ENCODE results near the gene UBE2E1. TPM values are rescaled to one million over a fixed set of nuclear protein-coding genes. Genes with fewer than 3 reads are reported as not detected.

UBE2E1 gene
- total and polyA plus RNA-seq, 4 donors, result 6.6 to 31.8 (median 25.4) TPM

DNA sequence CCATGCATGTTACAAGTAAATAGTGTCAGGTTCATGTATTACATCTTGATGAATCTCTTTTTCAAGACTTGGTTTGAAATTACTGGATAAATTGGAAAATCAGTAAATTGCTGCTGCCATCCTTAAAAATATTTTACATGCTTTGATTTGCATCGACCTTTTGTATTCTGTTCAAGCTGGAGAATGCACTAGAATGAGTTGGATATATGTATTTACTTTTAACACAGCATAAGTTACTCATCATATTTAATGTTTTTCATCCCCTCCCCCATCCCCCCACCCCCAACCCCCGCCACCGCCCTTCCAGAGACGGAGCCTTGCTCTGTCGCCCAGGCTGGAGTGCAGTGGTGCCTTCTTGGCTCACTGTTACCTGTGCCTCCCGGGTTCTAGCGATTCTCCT is 16.8 kb downstream of the UBE2E1 start (continued):
- TF ChIP-seq, protein P1, sequence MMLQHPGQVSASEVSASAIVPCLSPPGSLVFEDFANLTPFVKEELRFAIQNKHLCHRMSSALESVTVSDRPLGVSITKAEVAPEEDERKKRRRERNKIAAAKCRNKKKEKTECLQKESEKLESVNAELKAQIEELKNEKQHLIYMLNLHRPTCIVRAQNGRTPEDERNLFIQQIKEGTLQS (IDR thresholded peaks at IDR 0.05), result no peak
- no peak for TF ChIP-seq TAF1 (conservative IDR thresholded peaks at IDR 0.05)
- TF ChIP-seq, protein P2, sequence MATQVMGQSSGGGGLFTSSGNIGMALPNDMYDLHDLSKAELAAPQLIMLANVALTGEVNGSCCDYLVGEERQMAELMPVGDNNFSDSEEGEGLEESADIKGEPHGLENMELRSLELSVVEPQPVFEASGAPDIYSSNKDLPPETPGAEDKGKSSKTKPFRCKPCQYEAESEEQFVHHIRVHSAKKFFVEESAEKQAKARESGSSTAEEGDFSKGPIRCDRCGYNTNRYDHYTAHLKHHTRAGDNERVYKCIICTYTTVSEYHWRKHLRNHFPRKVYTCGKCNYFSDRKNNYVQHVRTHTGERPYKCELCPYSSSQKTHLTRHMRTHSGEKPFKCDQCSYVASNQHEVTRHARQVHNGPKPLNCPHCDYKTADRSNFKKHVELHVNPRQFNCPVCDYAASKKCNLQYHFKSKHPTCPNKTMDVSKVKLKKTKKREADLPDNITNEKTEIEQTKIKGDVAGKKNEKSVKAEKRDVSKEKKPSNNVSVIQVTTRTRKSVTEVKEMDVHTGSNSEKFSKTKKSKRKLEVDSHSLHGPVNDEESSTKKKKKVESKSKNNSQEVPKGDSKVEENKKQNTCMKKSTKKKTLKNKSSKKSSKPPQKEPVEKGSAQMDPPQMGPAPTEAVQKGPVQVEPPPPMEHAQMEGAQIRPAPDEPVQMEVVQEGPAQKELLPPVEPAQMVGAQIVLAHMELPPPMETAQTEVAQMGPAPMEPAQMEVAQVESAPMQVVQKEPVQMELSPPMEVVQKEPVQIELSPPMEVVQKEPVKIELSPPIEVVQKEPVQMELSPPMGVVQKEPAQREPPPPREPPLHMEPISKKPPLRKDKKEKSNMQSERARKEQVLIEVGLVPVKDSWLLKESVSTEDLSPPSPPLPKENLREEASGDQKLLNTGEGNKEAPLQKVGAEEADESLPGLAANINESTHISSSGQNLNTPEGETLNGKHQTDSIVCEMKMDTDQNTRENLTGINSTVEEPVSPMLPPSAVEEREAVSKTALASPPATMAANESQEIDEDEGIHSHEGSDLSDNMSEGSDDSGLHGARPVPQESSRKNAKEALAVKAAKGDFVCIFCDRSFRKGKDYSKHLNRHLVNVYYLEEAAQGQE (IDR thresholded peaks at IDR 0.05), result no peak

DNA sequence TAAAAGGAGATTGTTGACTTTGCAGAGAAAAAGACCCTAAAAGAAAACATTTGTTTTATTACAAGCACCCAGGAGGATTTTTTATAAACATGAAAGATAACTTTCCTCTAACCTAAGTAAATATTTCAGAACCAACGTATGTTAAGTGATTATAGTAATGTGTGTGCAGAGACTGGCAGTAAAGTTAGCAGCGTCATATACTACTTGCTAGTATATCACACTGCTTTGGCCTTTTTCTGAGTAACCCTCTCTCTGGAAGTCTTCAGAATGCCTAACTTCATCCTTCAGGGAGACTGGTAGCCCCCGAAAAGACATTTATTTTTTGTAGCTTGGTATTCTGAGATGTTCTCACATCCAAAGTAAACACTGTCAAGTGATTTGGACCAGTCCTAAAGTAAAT is 17.9 kb downstream of the UBE2E1 start:
- Histone ChIP-seq H3K27me3 (ENCODE audit: control insufficient read depth in 4 of 4, insufficient read depth in 4 of 4, low read length in 3 of 4) (no peaks in the 10 kb centered on the region), H3K4me1 (ENCODE audit: control insufficient read depth in 4 of 4, insufficient read depth in 4 of 4, low read length in 3 of 4) (peaks cover 0 to 7% (median 3%) of the 10 kb centered on the region in 4 donors), H3K36me3 (ENCODE audit: control insufficient read depth in 4 of 4, insufficient read depth in 3 of 4, low read depth in 1 of 4, low read length in 3 of 4) (no peaks in the 10 kb centered on the region), H3K9me3 (ENCODE audit: control insufficient read depth in 4 of 4, low read length in 3 of 4) (no peaks in the 10 kb centered on the region), H3K9ac (ENCODE audit: low read depth in 1 of 2, low read length in 2 of 2) (no peak overlapping the region), H3K27ac (ENCODE audit: low read depth in 1 of 2, low read length in 2 of 2) (no peak overlapping the region), H3K4me3 (ENCODE audit: low read depth in 1 of 3, low read length in 3 of 3) (no peak overlapping the region)
- DNase-seq (ENCODE audit: low spot score), result no peak
- TF ChIP-seq HNF4A (conservative IDR thresholded peaks at IDR 0.05) (no peak), EGR1 (IDR thresholded peaks at IDR 0.05; ENCODE audit: low read depth in 2 of 2) (no peak), SP1 (IDR thresholded peaks at IDR 0.05) (no peak), TAF1 (conservative IDR thresholded peaks at IDR 0.05) (no peak)
- TF ChIP-seq, protein P3, sequence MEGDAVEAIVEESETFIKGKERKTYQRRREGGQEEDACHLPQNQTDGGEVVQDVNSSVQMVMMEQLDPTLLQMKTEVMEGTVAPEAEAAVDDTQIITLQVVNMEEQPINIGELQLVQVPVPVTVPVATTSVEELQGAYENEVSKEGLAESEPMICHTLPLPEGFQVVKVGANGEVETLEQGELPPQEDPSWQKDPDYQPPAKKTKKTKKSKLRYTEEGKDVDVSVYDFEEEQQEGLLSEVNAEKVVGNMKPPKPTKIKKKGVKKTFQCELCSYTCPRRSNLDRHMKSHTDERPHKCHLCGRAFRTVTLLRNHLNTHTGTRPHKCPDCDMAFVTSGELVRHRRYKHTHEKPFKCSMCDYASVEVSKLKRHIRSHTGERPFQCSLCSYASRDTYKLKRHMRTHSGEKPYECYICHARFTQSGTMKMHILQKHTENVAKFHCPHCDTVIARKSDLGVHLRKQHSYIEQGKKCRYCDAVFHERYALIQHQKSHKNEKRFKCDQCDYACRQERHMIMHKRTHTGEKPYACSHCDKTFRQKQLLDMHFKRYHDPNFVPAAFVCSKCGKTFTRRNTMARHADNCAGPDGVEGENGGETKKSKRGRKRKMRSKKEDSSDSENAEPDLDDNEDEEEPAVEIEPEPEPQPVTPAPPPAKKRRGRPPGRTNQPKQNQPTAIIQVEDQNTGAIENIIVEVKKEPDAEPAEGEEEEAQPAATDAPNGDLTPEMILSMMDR (IDR thresholded peaks at IDR 0.05; ENCODE audit: low read depth, low read length, missing input control), result no peak
- WGBS, result 81% methylated on average over 3 of the region's 3 CpGs

DNA sequence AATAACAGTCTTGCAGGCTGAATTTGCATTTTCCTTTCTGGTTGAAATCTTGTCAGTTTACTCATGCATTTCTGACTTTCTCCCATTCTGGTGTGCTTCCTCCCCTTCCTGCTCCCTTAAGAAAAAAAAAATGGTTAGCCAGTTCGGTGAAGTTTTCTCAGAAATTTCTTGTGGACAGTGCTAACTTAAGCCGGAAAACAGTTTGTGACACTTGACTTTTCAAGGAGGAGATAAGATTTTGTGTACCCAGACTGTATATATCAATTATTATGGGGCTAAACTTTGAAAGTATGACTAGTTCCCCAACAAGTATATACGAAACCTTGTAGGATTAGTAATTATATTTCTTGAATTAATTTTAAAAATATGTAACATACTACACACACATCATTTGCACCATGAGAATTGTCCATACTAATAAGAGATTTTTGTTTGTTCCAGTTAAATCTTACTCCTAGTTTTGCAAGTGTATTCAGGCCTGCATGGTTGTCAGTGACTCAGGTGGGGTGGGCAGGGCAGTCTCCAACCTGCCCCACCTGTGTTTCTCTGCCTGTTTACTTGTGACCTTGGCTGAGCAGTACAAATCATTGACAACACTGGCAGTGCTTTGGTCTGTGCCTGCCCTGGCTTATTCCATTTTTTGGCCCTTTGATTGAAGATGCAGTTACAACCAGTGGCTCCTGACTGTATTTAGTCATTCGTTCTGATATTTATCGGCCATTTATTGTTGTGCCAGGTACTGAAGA is 19.1 kb downstream of the UBE2E1 start:
- whole genome bisulfite sequencing, result 64% methylated on average over 5 of the region's 5 CpGs
- TF ChIP-seq, protein P4, sequence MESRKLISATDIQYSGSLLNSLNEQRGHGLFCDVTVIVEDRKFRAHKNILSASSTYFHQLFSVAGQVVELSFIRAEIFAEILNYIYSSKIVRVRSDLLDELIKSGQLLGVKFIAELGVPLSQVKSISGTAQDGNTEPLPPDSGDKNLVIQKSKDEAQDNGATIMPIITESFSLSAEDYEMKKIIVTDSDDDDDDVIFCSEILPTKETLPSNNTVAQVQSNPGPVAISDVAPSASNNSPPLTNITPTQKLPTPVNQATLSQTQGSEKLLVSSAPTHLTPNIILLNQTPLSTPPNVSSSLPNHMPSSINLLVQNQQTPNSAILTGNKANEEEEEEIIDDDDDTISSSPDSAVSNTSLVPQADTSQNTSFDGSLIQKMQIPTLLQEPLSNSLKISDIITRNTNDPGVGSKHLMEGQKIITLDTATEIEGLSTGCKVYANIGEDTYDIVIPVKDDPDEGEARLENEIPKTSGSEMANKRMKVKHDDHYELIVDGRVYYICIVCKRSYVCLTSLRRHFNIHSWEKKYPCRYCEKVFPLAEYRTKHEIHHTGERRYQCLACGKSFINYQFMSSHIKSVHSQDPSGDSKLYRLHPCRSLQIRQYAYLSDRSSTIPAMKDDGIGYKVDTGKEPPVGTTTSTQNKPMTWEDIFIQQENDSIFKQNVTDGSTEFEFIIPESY (IDR thresholded peaks at IDR 0.05), result no peak
- TF ChIP-seq, protein P3 (IDR thresholded peaks at IDR 0.05; ENCODE audit: low read depth, low read length, missing input control), result no peak
- TF ChIP-seq RAD21 (IDR thresholded peaks at IDR 0.05) (no peak), EGR1 (IDR thresholded peaks at IDR 0.05; ENCODE audit: low read depth in 2 of 2) (no peak), JUND (IDR thresholded peaks at IDR 0.05) (no peak)
- TF ChIP-seq, protein P5, sequence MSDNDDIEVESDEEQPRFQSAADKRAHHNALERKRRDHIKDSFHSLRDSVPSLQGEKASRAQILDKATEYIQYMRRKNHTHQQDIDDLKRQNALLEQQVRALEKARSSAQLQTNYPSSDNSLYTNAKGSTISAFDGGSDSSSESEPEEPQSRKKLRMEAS (IDR thresholded peaks at IDR 0.05), result no peak
- no peak for DNase-seq (ENCODE audit: low spot score)
- Histone ChIP-seq H3K27ac (ENCODE audit: low read depth in 1 of 2, low read length in 2 of 2) (no peak overlapping the region), H3K4me3 (ENCODE audit: low read depth in 1 of 3, low read length in 3 of 3) (no peak overlapping the region), H3K36me3 (ENCODE audit: control insufficient read depth in 4 of 4, insufficient read depth in 3 of 4, low read depth in 1 of 4, low read length in 3 of 4) (no peaks in the 10 kb centered on the region), H3K9ac (ENCODE audit: low read depth in 1 of 2, low read length in 2 of 2) (no peak overlapping the region), H3K27me3 (ENCODE audit: control insufficient read depth in 4 of 4, insufficient read depth in 4 of 4, low read length in 3 of 4) (no peaks in the 10 kb centered on the region), H3K4me1 (ENCODE audit: control insufficient read depth in 4 of 4, insufficient read depth in 4 of 4, low read length in 3 of 4) (peaks cover 0 to 7% (median 3%) of the 10 kb centered on the region in 4 donors), H3K9me3 (ENCODE audit: control insufficient read depth in 4 of 4, low read length in 3 of 4) (no peaks in the 10 kb centered on the region)

Data from liver (tissue), 9 donors.